ENCODE data around the gene NMNAT1. TPM values are rescaled to one million over a fixed set of nuclear protein-coding genes. Genes with fewer than 3 reads are reported as not detected.

Gene NMNAT1
- total RNA-seq, 1 experiment from 2014 or later, result 13.4 TPM

- Histone ChIP-seq H3K4me3 (peak overlapping the region; percentile 63), H2AFZ (peak overlapping the region; percentile 85), H3K4me1 (replicated peaks; ENCODE audit: insufficient read depth) (peaks cover 12% of the 10 kb centered on the region), H3K36me3 (ENCODE audit: low read depth) (no peaks in the 10 kb centered on the region), H3K27me3 (ENCODE audit: insufficient read depth, low read depth) (no peaks in the 10 kb centered on the region), H3K79me2 (ENCODE audit: low read depth) (peaks cover 18% of the 10 kb centered on the region), H3K9me3 (ENCODE audit: insufficient read depth, low read depth) (no peaks in the 10 kb centered on the region), H3K9me2 (ENCODE audit: insufficient read depth) (no peaks in the 10 kb centered on the region), H3F3A (ENCODE audit: insufficient read depth, low read depth) (no peaks in the 10 kb centered on the region), H3K27ac (no peak overlapping the region), H3K4me2 (peak overlapping the region; percentile 78), H4K20me1 (ENCODE audit: insufficient read depth) (no peaks in the 10 kb centered on the region)
- ChIA-PET POLR2A (ENCODE audit: unreplicated experiment) (interaction anchor here (0.5 kb wide), 1 partner anchor 10 kb away, joined by 3 read pairs; no protein-coding TSS in a partner anchor), CTCF (interaction anchor here (0.6 kb wide), 1 partner anchor 284 kb away, joined by 3 read pairs; no protein-coding TSS in a partner anchor)
- BruUV-seq (replicated peaks), result TSS peak; percentile 60
- intact Hi-C loops (cut with micrococcal nuclease; ENCODE audit: unreplicated experiment), result loop anchor here (1.0 to 10.0 kb wide), 3 partner anchors 16 to 145 kb away; no protein-coding TSS in a partner anchor
- no peak for TF ChIP-seq CTCF (conservative IDR thresholded peaks at IDR 0.05)
- TF ChIP-seq EZH2 (IDR thresholded peaks at IDR 0.05; ENCODE audit: low read depth), result no peak
- DNase-seq, result peak in 1 of 2 experiments; percentile 30
Observed at GRCh38 chr1:9909234-9910046, 33.8 kb upstream of the NMNAT1 start.

- H3F3A ChIP-seq (ENCODE audit: insufficient read depth, low read depth), result no peaks in the 10 kb centered on the region
- no peak for DNase-seq
- no peaks in the 10 kb centered on the region for H3K27me3 ChIP-seq (ENCODE audit: insufficient read depth, low read depth)
- no peaks in the 10 kb centered on the region for H4K20me1 ChIP-seq (ENCODE audit: insufficient read depth)
- no TSS peak for BruUV-seq (replicated peaks)
- H3K27ac ChIP-seq, result peak within 1 kb of the TSS; percentile 64
- H2AFZ ChIP-seq, result peak within 1 kb of the TSS; percentile 85
- no peak for TF ChIP-seq EZH2 (IDR thresholded peaks at IDR 0.05; ENCODE audit: low read depth)
- no peak for TF ChIP-seq CTCF (conservative IDR thresholded peaks at IDR 0.05)
- intact Hi-C loops (cut with micrococcal nuclease; ENCODE audit: unreplicated experiment), result loop anchor here (1.0 to 10.0 kb wide), 2 partner anchors 32 to 145 kb away; no protein-coding TSS in a partner anchor
- H3K4me3 ChIP-seq, result peak within 1 kb of the TSS; percentile 63
- peak within 1 kb of the TSS; percentile 83 for H3K4me2 ChIP-seq
- POLR2A ChIA-PET (ENCODE audit: unreplicated experiment), result no interaction called here
- CTCF ChIA-PET, result no interaction called here
- peaks cover 18% of the 10 kb centered on the region for H3K79me2 ChIP-seq (ENCODE audit: low read depth)
- H3K36me3 ChIP-seq (ENCODE audit: low read depth), result no peaks in the 10 kb centered on the region
- H3K9me3 ChIP-seq (ENCODE audit: insufficient read depth, low read depth), result no peaks in the 10 kb centered on the region
- H3K9me2 ChIP-seq (ENCODE audit: insufficient read depth), result no peaks in the 10 kb centered on the region
- peaks cover 12% of the 10 kb centered on the region for H3K4me1 ChIP-seq (replicated peaks; ENCODE audit: insufficient read depth)
Observed at GRCh38 chr1:9910076-9910422, 33.2 kb upstream of the NMNAT1 start, which contains the start of gene CTNNBIP1. Gene CTNNBIP1, minus strand, starts transcription at chr1:9910269. Its CDS starts 38,205 bp downstream, at chr1:9872064.

GRCh38 chr1:9910423-9911178 lies 32.7 kb upstream of the NMNAT1 start:
- Histone ChIP-seq H3K36me3 (ENCODE audit: low read depth) (no peaks in the 10 kb centered on the region), H3K27ac (peak overlapping the region; percentile 64), H3F3A (ENCODE audit: insufficient read depth, low read depth) (no peaks in the 10 kb centered on the region), H3K4me1 (replicated peaks; ENCODE audit: insufficient read depth) (peaks cover 12% of the 10 kb centered on the region), H3K27me3 (ENCODE audit: insufficient read depth, low read depth) (no peaks in the 10 kb centered on the region), H3K4me3 (peak overlapping the region; percentile 58), H3K9me3 (ENCODE audit: insufficient read depth, low read depth) (no peaks in the 10 kb centered on the region), H3K79me2 (ENCODE audit: low read depth) (peaks cover 18% of the 10 kb centered on the region), H3K4me2 (peak overlapping the region; percentile 83), H4K20me1 (ENCODE audit: insufficient read depth) (no peaks in the 10 kb centered on the region), H3K9me2 (ENCODE audit: insufficient read depth) (no peaks in the 10 kb centered on the region), H2AFZ (peak overlapping the region; percentile 80)
- TF ChIP-seq CTCF (conservative IDR thresholded peaks at IDR 0.05), result no peak
- no peak for TF ChIP-seq EZH2 (IDR thresholded peaks at IDR 0.05; ENCODE audit: low read depth)
- POLR2A ChIA-PET (ENCODE audit: unreplicated experiment), result interaction anchor here (0.8 kb wide), 1 partner anchor 20 kb away, joined by 4 read pairs; no protein-coding TSS in a partner anchor
- peak; percentile 89 to 100 for DNase-seq
- BruUV-seq (replicated peaks), result TSS peak; percentile 95
- CTCF ChIA-PET, result interaction anchor here (0.6 to 1.0 kb wide), 3 partner anchors 17 to 126 kb away, joined by 4 to 7 read pairs (median 4); no protein-coding TSS in a partner anchor
- intact Hi-C loops (cut with micrococcal nuclease; ENCODE audit: unreplicated experiment), result loop anchor here (1.0 to 10.0 kb wide), 2 partner anchors 32 to 146 kb away; no protein-coding TSS in a partner anchor

All from PC-9 (cell line).